NCI-H128 (cell line): ENCODE data around the gene ARHGAP32.

Experiments
- DNase-seq: peaks from one replicate; lab custom pipeline; 2025; ENCODE audit not compliant: unreplicated experiment; lab: John Stamatoyannopoulos, UW

Gene ARHGAP32

DNA sequence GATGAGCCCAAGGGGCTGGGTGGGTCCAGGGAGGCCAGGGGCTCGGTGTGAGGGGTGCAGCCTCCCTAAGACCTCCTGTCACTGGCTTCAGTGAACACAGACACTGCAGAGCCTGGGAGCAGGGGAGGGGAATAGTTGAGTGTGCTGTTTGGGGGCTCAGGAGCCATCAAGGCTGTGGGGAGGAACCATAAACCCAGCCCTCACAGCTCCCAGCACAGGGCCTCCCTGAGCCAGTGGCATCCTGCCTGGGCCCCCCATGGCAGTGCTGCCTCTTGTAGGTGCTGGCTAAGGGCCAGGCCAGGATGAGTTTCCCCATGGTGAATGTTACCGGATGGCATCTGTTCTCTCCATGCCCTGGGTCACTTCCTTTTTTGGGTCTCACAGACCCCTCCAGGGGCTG lies 275.4 kb downstream of the ARHGAP32 start:
- DNase-seq: no peak

DNA sequence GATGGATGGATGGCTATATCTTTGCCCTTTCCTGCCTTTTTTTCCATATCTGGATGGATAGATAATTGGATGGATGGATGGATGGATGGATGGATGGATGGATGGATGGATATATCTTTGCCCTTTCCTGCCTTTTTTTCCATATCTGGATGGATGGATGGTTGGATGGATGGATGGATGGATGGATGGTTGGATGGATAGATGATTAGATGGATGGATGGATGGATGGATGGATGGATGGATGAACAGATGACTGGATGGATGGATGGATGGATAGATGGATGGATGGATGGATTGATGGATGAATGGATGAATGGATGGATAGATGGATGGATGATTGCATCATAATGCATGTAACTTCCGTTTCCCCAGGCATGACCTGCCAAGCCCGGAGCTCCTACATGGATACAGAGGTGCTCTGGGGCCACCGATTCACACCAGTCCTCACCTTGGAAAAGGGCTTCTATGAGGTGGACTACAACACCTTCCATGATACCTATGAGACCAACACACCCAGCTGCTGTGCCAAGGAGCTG lies 276.0 kb downstream of the ARHGAP32 start:
- no peak for DNase-seq

DNA sequence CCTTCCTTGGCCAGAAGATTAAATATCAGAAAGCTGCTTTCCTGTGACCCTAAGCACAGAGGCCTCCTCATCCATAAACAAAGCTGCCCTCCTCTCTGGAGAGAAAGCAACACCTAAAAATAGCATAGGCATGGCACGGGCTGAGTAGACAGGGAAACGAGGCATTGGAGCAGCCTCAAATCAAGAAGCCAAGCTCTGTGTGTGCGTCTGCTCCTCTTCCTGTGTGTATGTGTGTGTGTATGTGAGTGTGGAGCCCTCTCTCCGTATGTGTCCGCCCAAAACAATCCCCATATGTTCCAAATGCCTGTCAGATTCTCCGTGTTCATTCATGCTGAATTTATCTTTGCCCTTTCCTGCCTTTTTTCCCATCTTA lies 277.0 kb downstream of the ARHGAP32 start:
- DNase-seq: no peak
